K562 (cell line): ENCODE results near the gene CROT. TPM values are rescaled to one million over a fixed set of nuclear protein-coding genes. Genes with fewer than 3 reads are reported as not detected.

ENCODE experiments used
- CHD4 ChIP-seq: fragments of 200-600 bp; sonication (generic); IDR thresholded peaks from 3 replicates; pipeline ENCODE4 v1.6.1; 2012; ENCODE audit warnings: low read depth, mild to moderate bottlenecking, mixed read lengths, low read length, inconsistent platforms; ENCODE audit not compliant: insufficient read depth, insufficient replicate concordance, poor library complexity, severe bottlenecking
- CXXC5 ChIP-seq: fragments of 250-450 bp; sonication (Bioruptor Pico); IDR thresholded peaks from 2 replicates; pipeline ENCODE4 v1.8.0; 2022; ENCODE audit warnings: inconsistent platforms, mild to moderate bottlenecking, moderate library complexity
- GABPA ChIP-seq: fragments of 200-800 bp; sonication (Bioruptor generic); conservative IDR thresholded peaks from 2 replicates; pipeline ENCODE4 v1.6.1; 2016; ENCODE audit warnings: low read depth, missing genetic modification characterization, missing compliant biosample characterization
- ILF3 ChIP-seq: fragments of 450-650 bp; IDR thresholded peaks from 2 replicates; pipeline ENCODE4 v1.6.1; 2018; ENCODE audit warnings: antibody characterized with exemption, mild to moderate bottlenecking, moderate library complexity, borderline replicate concordance
- ILK ChIP-seq: fragments of 450-650 bp; IDR thresholded peaks from 2 replicates; pipeline ENCODE4 v1.6.1; 2016; ENCODE audit warnings: missing genetic modification characterization, low read depth, mild to moderate bottlenecking, missing compliant biosample characterization, moderate library complexity, borderline replicate concordance
- KLF10 ChIP-seq: fragments of 250-450 bp; sonication (Bioruptor Pico); IDR thresholded peaks from 2 replicates; pipeline ENCODE4 v1.6.1; 2021; ENCODE audit warnings: matching md5 sums
- MED1 ChIP-seq: sonication (generic); formaldehyde crosslinking; IDR thresholded peaks from 2 replicates; pipeline ENCODE4 v1.8.1; 2023; ENCODE audit warnings: missing genetic modification reagents, borderline replicate concordance
- MTA1 ChIP-seq: fragments of 450-650 bp; IDR thresholded peaks from 2 replicates; pipeline ENCODE4 v1.6.1; 2017; ENCODE audit warnings: borderline replicate concordance
- MTF1 ChIP-seq: fragments of 250-450 bp; sonication (Bioruptor Pico); IDR thresholded peaks from 2 replicates; pipeline ENCODE4 v1.9.0; 2021; ENCODE audit warnings: moderate library complexity, mild to moderate bottlenecking, inconsistent platforms, borderline replicate concordance
- MYC ChIP-seq, 2 experiments: fragments of 250-450 bp in 1 of 2; sonication (Bioruptor Pico) in 1 of 2; IDR thresholded peaks; 2 replicates each; pipeline versions ENCODE4 v1.5.1 to v1.6.1; 2012 to 2021; ENCODE audit warnings: low read depth in 2 of 2, borderline replicate concordance in 1 of 2, improper control_type of control experiment in 1 of 2, low read length in 1 of 2, mild to moderate bottlenecking in 1 of 2, moderate library complexity in 1 of 2
- NFIC ChIP-seq: fragments of 450-650 bp; IDR thresholded peaks from 2 replicates; pipeline ENCODE4 v1.6.1; 2017; ENCODE audit warnings: mild to moderate bottlenecking, inconsistent platforms
- PHB2 ChIP-seq: fragments of 450-650 bp; IDR thresholded peaks from 2 replicates; pipeline ENCODE4 v1.6.1; 2017; ENCODE audit warnings: low read depth
- POLR3G ChIP-seq: IDR thresholded peaks from 2 replicates; pipeline ENCODE4 v1.6.1; 2011; ENCODE audit not compliant: insufficient read length, insufficient replicate concordance; ENCODE audit errors: extremely low read depth
- TAF9B ChIP-seq: fragments of 450-650 bp; IDR thresholded peaks from 2 replicates; pipeline ENCODE4 v1.6.1; 2018; ENCODE audit warnings: mild to moderate bottlenecking; ENCODE audit not compliant: partially characterized antibody
- TEAD2 ChIP-seq: fragments of 450-650 bp; IDR thresholded peaks from 2 replicates; pipeline ENCODE4 v1.6.1; 2016; ENCODE audit warnings: missing genetic modification characterization, control low read depth, missing compliant biosample characterization
- ZNF134 ChIP-seq: fragments of 250-450 bp; sonication (Bioruptor Pico); conservative IDR thresholded peaks from 2 replicates; pipeline ENCODE4 v1.4.0; 2020
- ZNF239 ChIP-seq: fragments of 250-450 bp; sonication (Bioruptor Pico); IDR thresholded peaks from 2 replicates; pipeline ENCODE4 v1.4.0; 2020; ENCODE audit warnings: mild to moderate bottlenecking
- ZNF408 ChIP-seq: fragments of 250-450 bp; sonication (Bioruptor Pico); IDR thresholded peaks from 2 replicates; pipeline ENCODE4 v1.4.0; 2020; ENCODE audit warnings: low read depth, mild to moderate bottlenecking, moderate library complexity
- ZNF444 ChIP-seq: fragments of 250-450 bp; sonication (Bioruptor Pico); IDR thresholded peaks from 2 replicates; pipeline ENCODE4 v1.4.0; 2020; ENCODE audit warnings: mild to moderate bottlenecking, moderate library complexity
- ZNF695 ChIP-seq: fragments of 450-650 bp; formaldehyde crosslinking; IDR thresholded peaks from 2 replicates; pipeline ENCODE4 v1.4.0; 2020; ENCODE audit warnings: mild to moderate bottlenecking, moderate library complexity
- ZNF699 ChIP-seq: fragments of 250-450 bp; sonication (Bioruptor Pico); IDR thresholded peaks from 2 replicates; pipeline ENCODE4 v1.8.0; 2021; ENCODE audit warnings: mild to moderate bottlenecking, moderate library complexity; ENCODE audit not compliant: insufficient replicate concordance
- polyA plus RNA-seq, 8 experiments: library from polyadenylated mRNA; depleted of rRNA in 4 of 8; stranded (reverse) in 5 of 8; unstranded in 3 of 8; fragments of >200 nt; fragmentation: Nextera tagmentation in 2 of 8; fragmentation: Illumina TruSeq in 1 of 8; extraction: Ambion mirVana in 2 of 8; extraction: Trizol in 1 of 8; gene quantifications; 2 replicates each; pipeline versions ENCODE4 v1.2.1 to v1.2.3, GENCODE V29; 2011 to 2014; ENCODE audit warnings: inconsistent platforms in 1 of 8, missing spikeins in 1 of 8
- total RNA-seq, 7 experiments: library from RNA; depleted of rRNA in 6 of 7; stranded (reverse); fragments of >200 nt in 6 of 7; fragmentation: Illumina TruSeq in 2 of 7; extraction: Trizol in 2 of 7; gene quantifications; 2 replicates each; pipeline versions ENCODE4 v1.2.1 to v1.2.3, GENCODE V29; 2011 to 2021; ENCODE audit warnings: low replicate concordance in 1 of 7
- TF ChIP-seq, protein P1 (sequence below): fragments of 450-650 bp; IDR thresholded peaks from 2 replicates; pipeline ENCODE4 v1.6.1; 2018; ENCODE audit warnings: mild to moderate bottlenecking, low read depth; ENCODE audit not compliant: partially characterized antibody
- TF ChIP-seq, protein P2 (sequence below): IDR thresholded peaks from 3 replicates; pipeline ENCODE4 v1.6.1; 2011; ENCODE audit warnings: borderline replicate concordance, mild to moderate bottlenecking; ENCODE audit not compliant: insufficient read length, insufficient read depth
- TF ChIP-seq, protein P3 (sequence below): fragments of 150-350 bp; IDR thresholded peaks from 2 replicates; pipeline ENCODE4 v1.6.1; 2014; ENCODE audit warnings: low read depth, mild to moderate bottlenecking, low read length, borderline replicate concordance

CROT gene
- total and polyA plus RNA-seq, 9 of the 15 experiments (the other 6 are each of a cell fraction or from before 2014, with no cell fraction given), result 2.5 to 8.1 (median 5.1) TPM

DNA sequence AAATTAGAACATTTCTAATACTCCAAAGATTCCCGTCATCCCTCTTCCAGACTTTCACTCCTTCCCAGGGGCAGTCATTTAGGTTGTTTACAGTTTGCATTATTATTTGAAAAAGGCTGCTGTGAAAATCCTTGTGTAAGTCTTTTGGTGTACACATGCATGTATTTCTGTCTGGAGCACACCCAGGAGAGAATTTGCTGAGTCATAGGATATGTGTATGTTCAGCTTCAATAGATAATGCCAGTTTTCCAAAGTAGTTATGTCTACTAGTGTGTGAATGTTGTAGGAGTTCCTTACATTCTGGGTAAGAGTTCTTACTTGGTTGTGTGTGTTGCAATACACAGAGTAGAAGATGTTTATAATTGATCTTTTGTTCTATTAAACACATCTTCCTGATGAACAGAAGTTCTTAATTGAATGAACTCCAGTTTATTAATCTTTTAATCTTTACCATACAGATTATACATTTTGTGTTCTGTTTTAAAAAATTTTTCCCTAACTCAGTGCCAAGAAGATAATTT is 25.3 kb downstream of the CROT start (continued):
- TF ChIP-seq TAF9B (no peak), NFIC (no peak), ZNF408 (CRISPR knock-in tag) (no peak), GABPA (tag) (no peak), MTF1 (no peak), CHD4 (no peak), ILF3 (no peak), MYC (IDR thresholded peaks at IDR 0.05; ENCODE audit: low read depth, low read length) (no peak), MYC (CRISPR knock-in tag; IDR thresholded peaks at IDR 0.05; ENCODE audit: borderline replicate concordance, low read depth) (no peak), ZNF695 (no peak), PHB2 (no peak), MTA1 (no peak), CXXC5 (CRISPR knock-in tag) (no peak), ZNF699 (no peak), ZNF239 (CRISPR knock-in tag) (no peak), MED1 (CRISPR knock-in tag) (no peak), ZNF134 (CRISPR knock-in tag) (no peak), POLR3G (no peak), KLF10 (CRISPR knock-in tag) (no peak), ILK (tag) (no peak), ZNF444 (no peak), TEAD2 (tag) (no peak)
- TF ChIP-seq, protein P1, sequence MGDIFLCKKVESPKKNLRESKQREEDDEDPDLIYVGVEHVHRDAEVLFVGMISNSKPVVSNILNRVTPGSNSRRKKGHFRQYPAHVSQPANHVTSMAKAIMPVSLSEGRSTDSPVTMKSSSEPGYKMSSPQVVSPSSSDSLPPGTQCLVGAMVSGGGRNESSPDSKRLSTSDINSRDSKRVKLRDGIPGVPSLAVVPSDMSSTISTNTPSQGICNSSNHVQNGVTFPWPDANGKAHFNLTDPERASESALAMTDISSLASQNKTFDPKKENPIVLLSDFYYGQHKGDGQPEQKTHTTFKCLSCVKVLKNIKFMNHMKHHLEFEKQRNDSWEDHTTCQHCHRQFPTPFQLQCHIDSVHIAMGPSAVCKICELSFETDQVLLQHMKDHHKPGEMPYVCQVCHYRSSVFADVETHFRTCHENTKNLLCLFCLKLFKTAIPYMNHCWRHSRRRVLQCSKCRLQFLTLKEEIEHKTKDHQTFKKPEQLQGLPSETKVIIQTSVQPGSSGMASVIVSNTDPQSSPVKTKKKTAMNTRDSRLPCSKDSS, result no peak
- TF ChIP-seq, protein P2, sequence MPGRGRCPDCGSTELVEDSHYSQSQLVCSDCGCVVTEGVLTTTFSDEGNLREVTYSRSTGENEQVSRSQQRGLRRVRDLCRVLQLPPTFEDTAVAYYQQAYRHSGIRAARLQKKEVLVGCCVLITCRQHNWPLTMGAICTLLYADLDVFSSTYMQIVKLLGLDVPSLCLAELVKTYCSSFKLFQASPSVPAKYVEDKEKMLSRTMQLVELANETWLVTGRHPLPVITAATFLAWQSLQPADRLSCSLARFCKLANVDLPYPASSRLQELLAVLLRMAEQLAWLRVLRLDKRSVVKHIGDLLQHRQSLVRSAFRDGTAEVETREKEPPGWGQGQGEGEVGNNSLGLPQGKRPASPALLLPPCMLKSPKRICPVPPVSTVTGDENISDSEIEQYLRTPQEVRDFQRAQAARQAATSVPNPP, result no peak
- TF ChIP-seq, protein P3, sequence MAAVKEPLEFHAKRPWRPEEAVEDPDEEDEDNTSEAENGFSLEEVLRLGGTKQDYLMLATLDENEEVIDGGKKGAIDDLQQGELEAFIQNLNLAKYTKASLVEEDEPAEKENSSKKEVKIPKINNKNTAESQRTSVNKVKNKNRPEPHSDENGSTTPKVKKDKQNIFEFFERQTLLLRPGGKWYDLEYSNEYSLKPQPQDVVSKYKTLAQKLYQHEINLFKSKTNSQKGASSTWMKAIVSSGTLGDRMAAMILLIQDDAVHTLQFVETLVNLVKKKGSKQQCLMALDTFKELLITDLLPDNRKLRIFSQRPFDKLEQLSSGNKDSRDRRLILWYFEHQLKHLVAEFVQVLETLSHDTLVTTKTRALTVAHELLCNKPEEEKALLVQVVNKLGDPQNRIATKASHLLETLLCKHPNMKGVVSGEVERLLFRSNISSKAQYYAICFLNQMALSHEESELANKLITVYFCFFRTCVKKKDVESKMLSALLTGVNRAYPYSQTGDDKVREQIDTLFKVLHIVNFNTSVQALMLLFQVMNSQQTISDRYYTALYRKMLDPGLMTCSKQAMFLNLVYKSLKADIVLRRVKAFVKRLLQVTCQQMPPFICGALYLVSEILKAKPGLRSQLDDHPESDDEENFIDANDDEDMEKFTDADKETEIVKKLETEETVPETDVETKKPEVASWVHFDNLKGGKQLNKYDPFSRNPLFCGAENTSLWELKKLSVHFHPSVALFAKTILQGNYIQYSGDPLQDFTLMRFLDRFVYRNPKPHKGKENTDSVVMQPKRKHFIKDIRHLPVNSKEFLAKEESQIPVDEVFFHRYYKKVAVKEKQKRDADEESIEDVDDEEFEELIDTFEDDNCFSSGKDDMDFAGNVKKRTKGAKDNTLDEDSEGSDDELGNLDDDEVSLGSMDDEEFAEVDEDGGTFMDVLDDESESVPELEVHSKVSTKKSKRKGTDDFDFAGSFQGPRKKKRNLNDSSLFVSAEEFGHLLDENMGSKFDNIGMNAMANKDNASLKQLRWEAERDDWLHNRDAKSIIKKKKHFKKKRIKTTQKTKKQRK, result no peak
